ENCODE measurements around the gene PLA2G4D.

The PLA2G4D gene

GRCh38 chr15:42048080-42048820 is 46.1 kb downstream of the PLA2G4D start:
- no peak overlapping the region for H3K4me3 ChIP-seq (ENCODE audit: low read depth, low read length)
- no peak for DNase-seq (ENCODE audit: low read depth)
- no peak for TF ChIP-seq CTCF (IDR thresholded peaks at IDR 0.05; ENCODE audit: control insufficient read depth, extremely low read depth, insufficient read depth)

GRCh38 chr15:42046597-42046996 is 47.8 kb downstream of the PLA2G4D start:
- H3K4me3 ChIP-seq (ENCODE audit: low read depth, low read length) = no peak overlapping the region
- DNase-seq (ENCODE audit: low read depth) = peak; percentile 96
- no peak for TF ChIP-seq CTCF (IDR thresholded peaks at IDR 0.05; ENCODE audit: control insufficient read depth, extremely low read depth, insufficient read depth)

DNA sequence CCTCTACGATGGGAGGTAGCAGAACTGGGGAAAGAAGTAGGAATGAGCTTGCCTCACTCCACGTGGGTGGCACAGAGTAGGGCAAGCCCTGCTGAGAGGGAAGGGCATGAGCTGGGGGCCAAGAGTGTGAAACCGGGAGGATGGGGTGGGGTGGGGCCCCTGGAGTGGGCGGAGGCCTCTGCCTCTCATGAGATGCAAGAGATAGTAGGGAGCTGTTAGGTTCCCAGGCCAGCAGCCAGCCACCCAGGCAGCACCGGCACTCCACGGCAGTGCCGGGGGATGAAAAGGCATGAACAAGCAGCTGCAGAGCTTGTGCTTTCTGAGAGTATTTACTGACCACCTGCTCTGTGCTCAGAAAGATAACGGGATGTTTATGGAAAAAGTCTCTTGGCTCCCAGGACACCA is 49.1 kb downstream of the PLA2G4D start:
- DNase-seq (ENCODE audit: low read depth) = no peak
- H3K4me3 ChIP-seq (ENCODE audit: low read depth, low read length) = no peak overlapping the region
- TF ChIP-seq CTCF (IDR thresholded peaks at IDR 0.05; ENCODE audit: control insufficient read depth, extremely low read depth, insufficient read depth) = no peak

GRCh38 chr15:42042602-42043400 is 51.6 kb downstream of the PLA2G4D start:
- no peak for DNase-seq (ENCODE audit: low read depth)
- H3K4me3 ChIP-seq (ENCODE audit: low read depth, low read length) = no peak overlapping the region
- TF ChIP-seq CTCF (IDR thresholded peaks at IDR 0.05; ENCODE audit: control insufficient read depth, extremely low read depth, insufficient read depth) = no peak

DNA sequence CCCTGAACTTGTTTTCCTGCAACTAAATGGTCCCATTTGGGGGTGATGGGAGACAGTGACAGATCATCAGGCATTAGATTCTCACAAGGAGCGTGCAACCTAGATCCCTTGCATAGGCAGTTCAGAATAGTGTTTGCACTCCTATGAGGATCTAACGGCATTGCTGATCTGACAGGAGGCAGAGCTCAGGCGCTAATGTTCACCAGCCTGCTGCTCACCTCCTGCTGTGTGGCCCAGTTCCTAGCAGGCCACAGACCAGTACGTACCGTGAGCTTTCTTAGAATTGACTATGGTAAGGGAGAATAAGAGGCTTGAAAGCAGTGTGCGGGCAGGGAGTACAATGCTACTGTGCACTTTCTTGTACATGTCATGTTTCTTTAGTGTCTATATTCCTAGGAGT is 56.0 kb downstream of the PLA2G4D start:
- TF ChIP-seq CTCF (IDR thresholded peaks at IDR 0.05; ENCODE audit: control insufficient read depth, extremely low read depth, insufficient read depth) = no peak

DNA sequence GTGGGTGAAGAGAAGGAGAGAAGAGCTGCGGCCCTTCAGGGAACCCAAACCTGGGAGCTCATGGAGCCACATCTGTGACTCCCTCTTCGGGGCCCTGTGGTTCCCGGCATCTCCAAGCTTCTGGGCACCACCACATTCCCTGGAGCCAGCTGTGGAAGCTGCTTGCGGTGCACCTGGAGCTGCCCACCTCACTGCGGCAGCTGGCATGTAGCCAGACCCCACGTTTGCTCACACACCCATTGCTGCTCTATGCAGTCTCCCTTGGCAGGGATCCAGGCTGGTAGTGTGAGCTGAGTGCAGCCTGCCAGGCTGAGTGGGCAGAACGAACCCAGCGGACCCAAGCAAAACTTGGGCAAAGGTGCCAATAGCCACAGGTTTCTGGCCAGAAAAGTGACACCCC is 56.7 kb downstream of the PLA2G4D start:
- H3K4me3 ChIP-seq (ENCODE audit: low read depth, low read length) = no peak overlapping the region
- no peak for DNase-seq (ENCODE audit: low read depth)
- no peak for TF ChIP-seq CTCF (IDR thresholded peaks at IDR 0.05; ENCODE audit: control insufficient read depth, extremely low read depth, insufficient read depth)

More for the DNA sequence above, 56.0 kb downstream of the PLA2G4D start:
- no peak overlapping the region for H3K4me3 ChIP-seq (ENCODE audit: low read depth, low read length)
- DNase-seq (ENCODE audit: low read depth) = no peak
